Uterus (tissue), 4 donors: ENCODE results near the gene PAGR1. TPM values are rescaled to one million over a fixed set of nuclear protein-coding genes. Genes with fewer than 3 reads are reported as not detected.

ENCODE experiments used
- DNase-seq, 2 donors: peaks; one replicate each; pipeline ENCODE4 v3.0.0-alpha.2; 2019 to 2020
- H3K27ac ChIP-seq, 2 donors: fragments of 200-600 bp; sonication (generic); 1 replicate in 1 of 2; 2 replicates in 1 of 2; pipeline ENCODE4 v1.5.1; 2016 to 2018
- H3K27me3 ChIP-seq, 2 donors: fragments of 200-600 bp; sonication (generic); one replicate each; pipeline ENCODE4 v1.5.1; 2018 to 2019; ENCODE audit warnings: control low read depth in 1 of 2
- H3K36me3 ChIP-seq, 2 donors: fragments of 200-600 bp; sonication (generic); one replicate each; pipeline ENCODE4 v1.5.1; 2019; ENCODE audit warnings: control low read depth in 1 of 2
- H3K4me1 ChIP-seq, 2 donors: fragments of 200-600 bp; sonication (generic); one replicate each; pipeline ENCODE4 v1.5.1; 2018 to 2019; ENCODE audit warnings: control low read depth in 1 of 2
- H3K4me3 ChIP-seq, 2 donors: fragments of 200-600 bp; sonication (generic); 1 replicate in 1 of 2; 2 replicates in 1 of 2; pipeline ENCODE4 v1.5.1; 2018 to 2019; ENCODE audit warnings: mild to moderate bottlenecking in 1 of 2
- H3K9me3 ChIP-seq, 2 donors: fragments of 200-600 bp; sonication (generic); one replicate each; pipeline ENCODE4 v1.5.1; 2019; ENCODE audit warnings: control low read depth in 1 of 2
- CTCF ChIP-seq, 4 experiments: fragments of 200-600 bp in 2 of 4; fragments of 450-650 bp in 2 of 4; sonication (generic) in 2 of 4; IDR thresholded peaks; one replicate each; pipeline ENCODE4 v1.5.1; 2016 to 2019; ENCODE audit warnings: antibody characterized with exemption in 4 of 4, mild to moderate bottlenecking in 2 of 4, moderate library complexity in 1 of 4
- POLR2A ChIP-seq, 2 donors: fragments of 450-650 bp; IDR thresholded peaks; one replicate each; pipeline ENCODE4 v1.6.1; 2016; ENCODE audit warnings: antibody characterized with exemption in 2 of 2, mild to moderate bottlenecking in 1 of 2, moderate library complexity in 1 of 2
- intact Hi-C: fragments of 100-400 bp; cut with DNase I; formaldehyde crosslinking; loops from one replicate; pipeline ENCODE4 v1.15.1; 2023; ENCODE audit warnings: low total_unique reads
- total RNA-seq, 4 donors: library from RNA; depleted of rRNA in 3 of 4; stranded (reverse); fragments of >200 nt in 3 of 4; gene quantifications; one replicate each; pipeline versions ENCODE4 v1.1.0 to v1.2.4, GENCODE V29; 2014 to 2023
- donor health status: DM: yes; HTN: yes; CAD: no.

The PAGR1 gene
- total RNA-seq, 4 donors from 2014 or later, result 36.1 to 85.0 (median 46.9) TPM

- TF ChIP-seq POLR2A (IDR thresholded peaks at IDR 0.05) (peak; percentile 16 to 31), CTCF (IDR thresholded peaks at IDR 0.05) (no peak)
- peaks cover 7 to 18% of the 10 kb centered on the region in 2 donors for H3K4me1 ChIP-seq
- peak; percentile 63 to 69 for DNase-seq
Measured at GRCh38 chr16:29820730-29821642, 5.0 kb downstream of the PAGR1 start.

GRCh38 chr16:29821643-29822115 is 5.7 kb downstream of the PAGR1 start:
- Histone ChIP-seq H3K4me1 (peaks cover 7 to 21% of the 10 kb centered on the region in 2 donors), H3K9me3 (no peaks in the 10 kb centered on the region), H3K4me3 (peak overlapping the region; percentile 50 to 68), H3K36me3 (no peaks in the 10 kb centered on the region), H3K27ac (peak overlapping the region; percentile 85 to 91), H3K27me3 (no peaks in the 10 kb centered on the region)
- peak; percentile 61 to 62 for DNase-seq
- TF ChIP-seq POLR2A (IDR thresholded peaks at IDR 0.05) (no peak), CTCF (IDR thresholded peaks at IDR 0.05) (no peak)
- intact Hi-C loops, result no loop called here

More at GRCh38 chr16:29820730-29821642, 5.0 kb downstream of the PAGR1 start:
- Histone ChIP-seq H3K27me3 (no peaks in the 10 kb centered on the region), H3K36me3 (no peaks in the 10 kb centered on the region), H3K9me3 (no peaks in the 10 kb centered on the region), H3K4me3 (peak overlapping the region; percentile 50 to 68), H3K27ac (peak overlapping the region; percentile 85 to 91)
- intact Hi-C loops, result no loop called here

GRCh38 chr16:29824589-29825144 is 8.7 kb downstream of the PAGR1 start:
- H3K9me3 ChIP-seq, result no peaks in the 10 kb centered on the region
- H3K4me1 ChIP-seq, result peaks cover 7 to 21% of the 10 kb centered on the region in 2 donors
- TF ChIP-seq POLR2A (IDR thresholded peaks at IDR 0.05), result no peak
- no peak for DNase-seq
- no peaks in the 10 kb centered on the region for H3K36me3 ChIP-seq
- peak overlapping the region; percentile 79 to 91 for H3K27ac ChIP-seq
- H3K27me3 ChIP-seq, result no peaks in the 10 kb centered on the region
- intact Hi-C loops, result no loop called here
- peak overlapping the region in 1 of 2 donors; percentile 1 for H3K4me3 ChIP-seq

- Histone ChIP-seq H3K27ac (peak overlapping the region; percentile 79 to 91), H3K27me3 (no peaks in the 10 kb centered on the region), H3K9me3 (no peaks in the 10 kb centered on the region), H3K4me1 (peaks cover 7 to 21% of the 10 kb centered on the region in 2 donors), H3K4me3 (peak overlapping the region in 1 of 2 donors; percentile 1), H3K36me3 (no peaks in the 10 kb centered on the region)
- TF ChIP-seq CTCF (IDR thresholded peaks at IDR 0.05) (no peak), POLR2A (IDR thresholded peaks at IDR 0.05) (no peak)
- intact Hi-C loops, result no loop called here
- peak; percentile 74 to 79 for DNase-seq
Measured at GRCh38 chr16:29825145-29826044, 9.4 kb downstream of the PAGR1 start.

- Histone ChIP-seq H3K4me1 (peaks cover 7 to 21% of the 10 kb centered on the region in 2 donors), H3K36me3 (no peaks in the 10 kb centered on the region), H3K27ac (peak overlapping the region; percentile 79 to 91), H3K9me3 (no peaks in the 10 kb centered on the region), H3K4me3 (no peak overlapping the region), H3K27me3 (no peaks in the 10 kb centered on the region)
- DNase-seq, result no peak
- intact Hi-C loops, result no loop called here
- no peak for TF ChIP-seq CTCF (IDR thresholded peaks at IDR 0.05)
- no peak for TF ChIP-seq POLR2A (IDR thresholded peaks at IDR 0.05)
Measured at GRCh38 chr16:29826342-29826695, 10.4 kb downstream of the PAGR1 start.
